Measurements from ENCODE around the gene TNPO3. TPM values are rescaled to one million over a fixed set of nuclear protein-coding genes. Genes with fewer than 3 reads are reported as not detected.

Gene TNPO3
- polyA plus RNA-seq, 1 of the 3 experiments (the other 2 are of a cell fraction): 27.8 TPM

DNA sequence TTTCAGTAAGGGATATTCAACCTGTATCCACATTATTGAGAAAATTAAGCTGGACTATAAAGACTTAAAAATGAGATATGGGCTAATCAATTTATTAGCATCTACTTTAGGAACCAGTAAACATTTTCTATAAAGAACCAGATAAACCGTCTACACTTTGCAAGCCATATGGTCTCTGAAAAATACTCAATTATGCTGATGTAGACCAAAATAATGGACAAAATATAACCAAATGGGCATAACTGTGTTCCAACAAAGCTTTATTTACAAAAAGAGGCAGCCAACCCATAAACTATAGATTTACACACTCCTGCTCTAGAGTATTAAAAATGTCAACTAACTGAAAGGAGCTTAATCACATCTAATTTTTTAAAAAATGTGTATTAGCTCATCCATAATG lies 42.3 kb downstream of the TNPO3 start:
- Histone ChIP-seq H2AFZ (ENCODE audit: low read depth) (no peak overlapping the region), H3K9me2 (no peaks in the 10 kb centered on the region), H3K4me3 (ENCODE audit: low read depth in 2 of 2, low read length in 1 of 2) (no peak overlapping the region), H3K27me3 (ENCODE audit: insufficient read depth) (no peaks in the 10 kb centered on the region), H3K4me1 (ENCODE audit: control insufficient read depth in 1 of 2, insufficient read depth in 2 of 2, low read depth in 1 of 2, low read length in 1 of 2) (no peaks in the 10 kb centered on the region), H3K79me2 (ENCODE audit: insufficient read depth) (peaks cover 69% of the 10 kb centered on the region), H3K9me3 (no peaks in the 10 kb centered on the region), H3K9ac (no peak overlapping the region), H3F3A (replicated peaks; ENCODE audit: insufficient read depth) (peaks cover 3% of the 10 kb centered on the region), H3K27ac (ENCODE audit: low read depth in 2 of 2, low read length in 1 of 2) (no peak overlapping the region), H4K20me1 (ENCODE audit: insufficient read depth) (0 out of 2 replicates have a peak, but pooled peaks cover 10% of the 10 kb centered on the region), H3K36me3 (replicated peaks in 1 of 2; ENCODE audit: control insufficient read depth in 1 of 2, insufficient read depth in 2 of 2, low read length in 1 of 2) (peaks cover 48 to 86% of the 10 kb centered on the region in 2 experiments), H3K4me2 (no peak overlapping the region)
- TF ChIP-seq POLR2AphosphoS5 (IDR thresholded peaks at IDR 0.05; ENCODE audit: low read depth, low read length): no peak
- TF ChIP-seq, protein P1, sequence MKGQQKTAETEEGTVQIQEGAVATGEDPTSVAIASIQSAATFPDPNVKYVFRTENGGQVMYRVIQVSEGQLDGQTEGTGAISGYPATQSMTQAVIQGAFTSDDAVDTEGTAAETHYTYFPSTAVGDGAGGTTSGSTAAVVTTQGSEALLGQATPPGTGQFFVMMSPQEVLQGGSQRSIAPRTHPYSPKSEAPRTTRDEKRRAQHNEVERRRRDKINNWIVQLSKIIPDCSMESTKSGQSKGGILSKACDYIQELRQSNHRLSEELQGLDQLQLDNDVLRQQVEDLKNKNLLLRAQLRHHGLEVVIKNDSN (IDR thresholded peaks at IDR 0.05; ENCODE audit: borderline replicate concordance, low read depth): no peak
- no peak for TF ChIP-seq EP300 (IDR thresholded peaks at IDR 0.05; ENCODE audit: borderline replicate concordance in 1 of 2, low read depth in 1 of 2, low read length in 1 of 2)
- no peak for TF ChIP-seq JUND (IDR thresholded peaks at IDR 0.05)
- TF ChIP-seq TCF12 (IDR thresholded peaks at IDR 0.05): no peak
- TF ChIP-seq, protein P2, sequence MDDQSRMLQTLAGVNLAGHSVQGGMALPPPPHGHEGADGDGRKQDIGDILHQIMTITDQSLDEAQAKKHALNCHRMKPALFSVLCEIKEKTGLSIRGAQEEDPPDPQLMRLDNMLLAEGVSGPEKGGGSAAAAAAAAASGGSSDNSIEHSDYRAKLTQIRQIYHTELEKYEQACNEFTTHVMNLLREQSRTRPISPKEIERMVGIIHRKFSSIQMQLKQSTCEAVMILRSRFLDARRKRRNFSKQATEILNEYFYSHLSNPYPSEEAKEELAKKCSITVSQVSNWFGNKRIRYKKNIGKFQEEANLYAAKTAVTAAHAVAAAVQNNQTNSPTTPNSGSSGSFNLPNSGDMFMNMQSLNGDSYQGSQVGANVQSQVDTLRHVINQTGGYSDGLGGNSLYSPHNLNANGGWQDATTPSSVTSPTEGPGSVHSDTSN (IDR thresholded peaks at IDR 0.05): no peak
- no peak for TF ChIP-seq RCOR1 (IDR thresholded peaks at IDR 0.05; ENCODE audit: low read length)
- TF ChIP-seq FOXJ3 (CRISPR knock-in tag; IDR thresholded peaks at IDR 0.05): no peak
- TF ChIP-seq CTCF (IDR thresholded peaks at IDR 0.05): no peak
- TF ChIP-seq, protein P3, sequence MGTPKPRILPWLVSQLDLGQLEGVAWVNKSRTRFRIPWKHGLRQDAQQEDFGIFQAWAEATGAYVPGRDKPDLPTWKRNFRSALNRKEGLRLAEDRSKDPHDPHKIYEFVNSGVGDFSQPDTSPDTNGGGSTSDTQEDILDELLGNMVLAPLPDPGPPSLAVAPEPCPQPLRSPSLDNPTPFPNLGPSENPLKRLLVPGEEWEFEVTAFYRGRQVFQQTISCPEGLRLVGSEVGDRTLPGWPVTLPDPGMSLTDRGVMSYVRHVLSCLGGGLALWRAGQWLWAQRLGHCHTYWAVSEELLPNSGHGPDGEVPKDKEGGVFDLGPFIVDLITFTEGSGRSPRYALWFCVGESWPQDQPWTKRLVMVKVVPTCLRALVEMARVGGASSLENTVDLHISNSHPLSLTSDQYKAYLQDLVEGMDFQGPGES (IDR thresholded peaks at IDR 0.05; ENCODE audit: low read depth, low read length): no peak
- TF ChIP-seq ZBTB33 (IDR thresholded peaks at IDR 0.05; ENCODE audit: borderline replicate concordance, low read depth): no peak
- TF ChIP-seq TEAD4 (IDR thresholded peaks at IDR 0.05; ENCODE audit: borderline replicate concordance, insufficient read depth): no peak
- TF ChIP-seq MEF2A (IDR thresholded peaks at IDR 0.05; ENCODE audit: borderline replicate concordance, low read depth): no peak
- TF ChIP-seq NRF1 (IDR thresholded peaks at IDR 0.05; ENCODE audit: low read depth, low read length): no peak
- DNase-seq: no peak
- ChIA-PET CTCF (interaction anchor here (0.5 to 1.6 kb wide), 3 partner anchors 60 to 877 kb away, joined by 3 to 5 read pairs (median 3); no protein-coding TSS in a partner anchor), POLR2A (no interaction called here)
- WGBS (ENCODE audit: low lambda C conversion rate): 100% methylated on average over 1 of the region's 1 CpG

Measured in SK-N-SH (cell line).